HG02884 (cell line): ENCODE results near the gene RPLP1.

ENCODE experiments used
- ATAC-seq: cut with Tn5 transposase; IDR thresholded peaks from one replicate; pipeline ENCODE4 v1.9.1; 2021; ENCODE audit warnings: mild to moderate bottlenecking, moderate library complexity; ENCODE audit not compliant: unreplicated experiment

RPLP1 gene

DNA sequence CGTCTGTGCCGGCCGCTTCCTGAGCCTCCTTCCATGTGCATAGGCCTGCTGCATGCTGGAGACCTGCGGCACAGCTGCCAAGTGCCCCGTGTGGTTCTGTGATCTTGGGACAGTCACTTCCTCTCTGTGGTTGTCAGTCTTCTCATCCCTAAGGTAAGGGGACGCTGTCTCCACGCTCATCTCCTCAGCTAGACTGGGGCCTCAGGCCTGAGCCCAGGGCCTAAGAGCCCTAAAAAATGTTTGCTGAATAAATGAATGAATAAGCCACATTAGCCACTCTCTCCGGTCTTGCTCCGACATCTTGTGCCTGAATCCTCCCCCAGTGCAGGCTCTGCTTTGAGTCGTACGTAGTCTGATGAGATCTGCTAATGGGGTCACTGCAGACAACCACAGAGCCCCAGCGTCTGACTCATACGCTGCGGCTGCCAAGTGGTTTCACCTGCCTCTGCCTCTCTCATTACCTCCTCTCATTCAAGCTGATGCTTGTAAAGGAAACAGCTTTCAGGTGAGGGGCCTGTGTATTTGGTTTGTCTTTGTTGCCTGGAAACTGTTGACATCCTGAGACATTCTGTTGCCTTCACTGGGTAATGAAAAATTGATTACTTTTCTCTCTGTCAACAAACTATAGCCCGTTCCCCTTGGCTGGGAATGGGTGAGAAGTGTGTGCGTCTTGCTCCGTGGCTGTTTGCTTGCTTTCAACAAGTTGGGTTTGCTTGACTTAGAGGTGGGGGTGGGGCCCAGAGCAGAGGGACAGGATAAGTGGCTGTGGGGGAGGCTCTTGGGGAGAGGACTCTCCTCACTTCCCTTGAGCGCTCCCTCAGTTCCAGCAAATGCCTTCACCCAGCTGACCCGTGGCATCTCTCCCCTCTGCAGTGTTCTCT is 15.9 kb downstream of the RPLP1 start:
- ATAC-seq: no peak

- ATAC-seq: no peak
These were observed 17.0 kb downstream of the RPLP1 start for GRCh38 chr15:69469467-69470201.

GRCh38 chr15:69472046-69472445 is 19.4 kb downstream of the RPLP1 start:
- ATAC-seq: no peak

DNA sequence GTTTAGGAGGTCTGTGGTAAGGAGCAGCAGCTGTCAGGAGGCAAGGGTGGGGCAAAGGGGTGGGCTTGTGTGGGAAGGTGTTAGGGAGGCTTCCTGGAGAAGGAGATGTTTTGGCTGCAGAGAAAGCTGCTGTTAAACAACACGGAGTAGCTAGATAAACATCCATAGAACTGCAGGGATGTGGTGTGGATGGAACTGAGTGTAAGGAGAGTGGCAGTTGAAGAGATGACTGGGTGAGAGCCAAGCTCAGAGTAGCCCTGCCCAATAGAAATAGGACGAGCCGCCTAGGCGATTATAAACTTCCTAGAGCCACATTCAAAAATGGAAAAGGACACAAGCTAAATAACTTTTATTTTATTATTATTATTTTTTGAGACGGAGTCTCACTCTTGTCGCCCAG is 19.9 kb downstream of the RPLP1 start:
- no peak for ATAC-seq

DNA sequence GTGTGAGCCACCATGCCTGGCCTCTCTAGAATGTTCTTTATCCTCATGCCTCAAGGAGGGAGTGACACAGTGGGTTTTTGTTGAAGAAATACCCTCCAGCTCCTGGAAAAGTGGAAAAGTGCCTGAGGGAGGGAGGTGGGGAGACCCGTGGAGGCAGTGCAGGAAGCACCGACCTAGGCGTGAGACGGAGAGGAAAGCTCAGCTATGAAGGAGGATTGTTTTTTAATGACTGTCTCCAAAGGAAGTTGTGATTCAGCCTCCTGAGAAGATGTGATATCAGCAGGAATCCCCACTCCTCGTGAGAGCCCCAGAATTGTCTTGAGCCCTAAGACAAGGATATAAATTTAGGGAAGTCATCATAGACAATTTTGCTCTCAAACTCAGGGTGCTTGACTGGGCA is 21.7 kb downstream of the RPLP1 start:
- no peak for ATAC-seq

- no peak for ATAC-seq
These were observed 22.3 kb downstream of the RPLP1 start for GRCh38 chr15:69474846-69475455.

- ATAC-seq: no peak
These were observed 23.2 kb downstream of the RPLP1 start for GRCh38 chr15:69475769-69476358.

DNA sequence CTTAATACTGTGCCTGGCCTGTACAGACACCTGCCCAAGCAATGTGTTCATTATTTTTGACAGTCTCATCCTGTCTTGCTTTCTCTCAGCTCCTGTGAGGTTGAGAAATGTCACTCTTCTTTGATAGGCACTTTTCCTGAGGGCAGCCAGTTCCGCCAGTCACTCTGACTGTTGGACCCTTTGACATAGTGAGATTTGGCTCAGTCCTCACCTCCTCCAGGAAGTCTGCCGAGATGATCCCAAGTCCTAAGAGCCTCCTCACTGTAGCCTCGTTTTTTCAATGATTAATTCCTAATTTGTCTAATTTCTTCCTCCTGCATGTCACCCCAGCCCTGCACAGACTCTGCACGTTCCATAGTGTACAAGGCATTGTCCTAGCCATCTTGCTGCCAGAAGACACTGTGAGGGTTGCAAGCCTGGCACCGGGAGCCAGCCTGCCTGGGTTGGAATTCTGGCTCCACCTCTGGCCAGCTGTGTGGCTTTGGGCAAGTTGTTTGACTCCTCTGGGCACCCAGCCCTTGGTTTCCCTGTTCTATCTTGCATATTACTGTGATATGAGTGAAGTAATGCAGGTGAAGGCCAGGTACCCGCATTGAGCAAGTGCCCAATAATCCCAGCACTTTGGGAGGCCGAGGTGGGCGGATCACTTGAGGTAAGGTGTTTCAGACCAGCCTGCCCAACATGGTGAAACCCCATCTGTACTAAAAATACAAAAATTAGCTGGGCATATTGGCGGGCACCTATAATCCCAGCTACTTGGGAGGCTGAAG is 24.3 kb downstream of the RPLP1 start:
- no peak for ATAC-seq

DNA sequence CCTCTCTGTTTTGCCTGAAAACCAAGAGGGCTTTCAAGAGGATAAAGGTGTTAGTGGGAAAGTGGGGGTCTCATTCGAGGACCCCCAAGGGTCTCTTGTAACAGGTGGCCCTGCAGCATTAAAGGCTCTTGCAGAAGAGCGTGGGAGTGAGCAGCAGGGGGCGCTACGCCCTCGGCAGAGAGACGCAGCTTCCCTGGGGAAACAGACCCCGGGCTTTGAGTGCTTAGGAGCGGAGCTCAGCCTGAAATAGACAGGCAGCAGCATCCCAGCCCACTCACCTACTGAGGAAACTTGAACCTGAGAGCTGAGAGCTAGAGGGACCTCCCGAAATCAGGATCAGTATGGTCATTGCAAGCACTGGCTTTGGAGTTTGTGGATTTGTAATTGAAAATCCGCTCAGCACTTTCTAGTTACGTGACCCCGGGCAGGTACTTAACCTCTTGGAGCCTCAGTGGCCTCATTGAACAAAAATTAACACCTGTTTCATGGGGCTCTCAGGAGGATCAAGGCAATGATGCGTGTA is 25.7 kb downstream of the RPLP1 start:
- ATAC-seq: no peak

DNA sequence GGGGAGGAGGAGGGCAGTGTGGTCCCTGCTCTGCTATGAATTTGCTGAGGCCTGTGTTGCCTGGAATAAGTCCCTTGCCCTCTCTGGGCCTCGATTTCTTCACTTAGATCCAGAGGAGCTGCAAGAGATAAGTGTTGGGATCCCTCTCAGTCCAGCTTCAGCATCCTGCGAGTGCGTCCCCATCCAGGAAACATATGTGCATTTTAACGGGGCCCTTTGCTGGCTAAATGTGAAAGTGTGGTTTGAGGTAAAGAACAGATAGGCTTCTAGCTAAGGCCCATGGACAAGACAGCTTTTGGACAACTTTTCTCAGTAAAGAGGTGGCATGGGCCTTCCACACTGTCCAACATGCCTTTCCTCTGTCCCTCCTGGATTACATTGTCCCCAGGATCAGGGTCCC is 26.5 kb downstream of the RPLP1 start:
- ATAC-seq: no peak

DNA sequence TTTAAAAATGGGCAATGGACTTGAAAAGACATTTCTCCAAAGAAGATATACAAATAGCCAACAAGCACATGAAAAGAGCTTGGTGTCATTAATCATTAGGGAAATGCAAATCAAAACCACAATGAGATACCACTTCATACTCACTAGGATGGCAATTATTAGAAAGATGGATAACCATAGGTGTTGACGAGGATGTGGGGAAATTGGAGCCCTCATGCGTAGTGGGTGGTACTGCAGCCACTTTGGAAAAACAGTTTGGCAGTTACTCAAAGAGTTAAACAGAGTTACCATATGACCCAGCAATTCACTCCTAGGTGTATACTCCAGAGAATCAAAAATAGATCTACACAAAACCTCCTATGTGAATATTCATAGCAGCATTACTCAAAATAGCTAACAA is 27.4 kb downstream of the RPLP1 start:
- ATAC-seq: no peak

DNA sequence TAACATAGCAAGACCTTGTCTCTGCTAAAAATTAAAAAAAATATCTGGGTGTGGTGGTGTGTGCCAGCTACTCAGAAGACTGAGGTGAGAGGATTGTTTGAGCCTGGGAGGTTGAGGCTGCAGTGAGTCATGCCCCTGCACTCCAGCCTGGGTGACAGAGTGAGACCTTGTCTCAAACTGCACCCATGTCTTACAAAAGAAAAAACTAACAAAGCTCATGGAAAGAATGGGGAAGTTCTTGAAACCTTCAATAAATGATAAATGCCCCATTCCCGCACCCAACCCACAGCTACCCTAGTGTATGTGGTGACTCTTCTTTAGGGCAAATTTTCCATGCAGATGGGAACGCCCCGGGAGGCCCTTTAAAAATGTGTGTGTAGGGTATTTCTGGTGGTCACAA is 28.3 kb downstream of the RPLP1 start:
- no peak for ATAC-seq

- ATAC-seq: no peak
These were observed 30.2 kb downstream of the RPLP1 start for GRCh38 chr15:69482686-69483256.

- ATAC-seq: no peak
These were observed 32.2 kb downstream of the RPLP1 start for GRCh38 chr15:69484837-69485236.

DNA sequence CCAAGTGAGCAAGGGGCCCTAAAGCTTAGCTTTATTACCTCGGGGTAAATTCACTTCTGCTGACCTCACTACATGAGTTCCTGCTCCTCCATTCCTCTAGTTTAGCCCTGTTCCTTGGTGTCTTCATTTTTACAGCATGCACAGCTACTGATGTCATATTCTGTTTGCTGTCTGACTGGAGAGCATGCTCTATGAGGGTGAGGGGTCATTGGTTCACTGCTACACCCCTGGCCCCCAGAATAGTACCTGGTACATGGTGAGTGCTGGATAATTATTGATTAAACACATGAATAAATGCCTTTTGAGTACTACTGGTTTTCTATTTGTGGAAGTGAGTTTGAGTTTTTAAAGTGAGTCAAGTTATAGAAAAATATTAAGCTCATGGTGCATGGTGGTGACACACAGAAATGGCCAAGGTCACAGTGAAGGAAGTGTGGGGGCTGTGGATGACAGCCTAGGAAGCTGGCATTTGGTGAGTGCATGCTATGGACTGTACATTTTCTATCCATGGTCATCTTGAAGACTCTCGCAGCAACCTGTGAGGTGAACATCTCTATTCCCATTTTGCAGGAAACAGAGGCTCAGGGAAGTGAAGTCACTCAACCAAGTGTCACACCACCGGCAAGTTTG is 34.0 kb downstream of the RPLP1 start:
- no peak for ATAC-seq

- no peak for ATAC-seq
These were observed 36.5 kb downstream of the RPLP1 start for GRCh38 chr15:69489073-69489571.

DNA sequence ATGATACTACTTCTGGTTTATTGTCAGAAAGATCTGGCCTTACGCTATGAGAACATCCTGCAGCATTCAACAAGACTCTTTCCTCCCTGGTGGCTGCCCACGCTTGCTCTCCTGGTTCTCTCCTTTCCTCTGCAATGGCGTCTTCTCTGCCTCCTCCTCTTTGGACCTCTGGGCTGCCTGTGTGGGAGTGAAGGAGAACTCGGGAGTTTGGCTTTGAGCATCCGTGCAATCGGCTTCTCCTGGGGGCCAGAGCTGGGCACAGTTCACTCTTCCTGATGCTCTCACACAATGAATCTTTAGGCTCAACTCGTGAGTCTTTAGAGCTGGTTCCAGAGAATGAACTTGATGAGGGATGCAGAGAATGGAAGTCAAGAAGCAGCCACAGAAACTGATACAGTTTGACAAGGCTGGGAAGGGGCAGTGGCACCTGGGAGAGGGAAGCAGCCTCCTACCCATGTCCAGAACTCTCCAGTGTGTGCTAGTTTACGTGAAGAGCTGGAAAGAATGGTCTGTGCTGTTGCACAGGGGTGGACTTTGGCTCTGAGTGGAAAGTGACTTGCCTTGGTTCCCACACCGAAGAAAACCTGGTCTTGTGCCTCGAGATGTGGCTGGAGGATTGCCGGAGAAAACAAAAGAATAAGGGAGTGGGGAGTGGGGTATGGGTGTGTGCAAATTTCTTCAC is 37.9 kb downstream of the RPLP1 start:
- no peak for ATAC-seq

DNA sequence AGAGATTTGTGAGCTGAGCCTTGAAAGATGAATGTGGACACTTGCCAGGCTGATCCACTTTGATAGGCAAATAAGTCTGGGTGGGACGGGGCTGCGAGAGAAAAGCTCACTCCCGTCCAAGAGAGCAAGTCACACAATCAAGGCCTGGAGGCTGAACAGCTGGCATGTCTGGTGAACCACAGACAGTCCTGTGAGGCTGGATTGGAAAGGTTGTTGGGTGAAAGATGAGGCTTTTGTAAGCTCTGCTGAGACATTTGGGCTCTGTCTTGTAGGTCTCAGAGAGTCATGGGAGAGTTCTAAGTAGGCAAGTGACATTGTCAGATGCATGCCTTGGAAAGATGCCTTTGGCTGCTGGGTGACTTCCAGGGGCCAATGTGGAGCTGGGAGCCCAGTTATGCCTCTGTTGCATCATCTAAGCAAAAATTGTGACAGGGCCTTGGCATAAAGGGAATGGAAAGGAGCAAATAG is 38.5 kb downstream of the RPLP1 start:
- no peak for ATAC-seq

DNA sequence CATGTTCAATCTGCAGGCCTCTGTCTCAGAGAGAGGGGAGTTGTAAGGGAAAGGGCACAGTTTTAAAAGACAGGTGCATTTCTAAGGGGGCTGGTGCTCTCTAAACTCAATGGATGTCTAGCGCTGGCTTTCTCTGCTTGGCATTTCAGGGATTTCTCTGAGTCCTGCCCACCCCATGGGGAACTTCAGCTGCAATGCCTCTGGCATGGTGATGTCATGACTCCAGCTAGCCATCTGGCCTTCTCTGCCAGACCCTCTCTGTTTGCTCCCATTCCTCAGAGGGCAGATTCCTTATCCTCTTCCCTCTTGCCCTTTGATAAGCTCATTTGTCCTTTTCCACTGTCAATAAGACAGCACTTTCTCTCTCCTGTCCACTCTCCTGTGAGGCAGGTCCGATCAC is 40.8 kb downstream of the RPLP1 start:
- ATAC-seq: no peak
